ENCODE data around the gene RGS19.

RGS19 gene

DNA sequence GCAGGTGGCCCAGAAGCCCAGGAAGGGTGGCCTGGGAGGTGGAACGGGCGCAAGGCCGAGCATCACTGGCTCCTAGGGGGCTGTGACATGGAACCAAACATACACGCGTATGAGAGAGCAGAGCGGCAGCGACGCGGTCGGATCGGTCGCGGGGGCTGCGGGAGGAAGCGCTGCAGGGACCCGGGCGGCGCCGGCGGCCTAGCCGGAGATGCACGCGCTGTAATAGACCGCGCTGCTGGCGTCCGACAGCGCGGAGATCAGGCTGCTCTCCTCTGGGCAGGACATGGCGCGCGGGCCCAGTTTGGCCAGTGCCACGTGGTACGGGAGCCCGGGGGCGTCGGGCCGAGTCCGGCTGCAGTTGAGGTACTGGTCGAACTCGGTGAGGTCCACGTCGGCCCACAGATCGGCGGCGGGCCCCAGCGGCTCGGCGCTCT is 31.3 kb downstream of the RGS19 start:
- DNase-seq: peak in 2 of 3 experiments; percentile 48 to 51

DNA sequence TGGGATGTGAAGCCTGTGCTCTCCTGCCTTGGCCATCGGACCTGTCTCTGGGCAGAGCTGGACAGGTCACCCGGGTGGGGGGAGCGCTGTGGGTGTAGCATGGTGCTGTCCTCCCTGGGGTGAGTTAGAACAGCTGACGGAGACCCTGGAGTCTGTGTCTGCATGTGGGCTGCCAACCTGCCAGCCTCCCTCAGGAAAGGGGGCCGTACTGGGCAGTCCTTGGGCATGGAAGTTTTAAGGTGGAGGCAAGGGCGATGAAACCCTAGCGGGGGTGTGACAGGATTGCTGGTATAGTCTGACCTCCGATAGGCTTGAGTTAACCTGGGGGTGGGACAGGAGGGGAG is 32.3 kb downstream of the RGS19 start:
- DNase-seq: no peak

DNA sequence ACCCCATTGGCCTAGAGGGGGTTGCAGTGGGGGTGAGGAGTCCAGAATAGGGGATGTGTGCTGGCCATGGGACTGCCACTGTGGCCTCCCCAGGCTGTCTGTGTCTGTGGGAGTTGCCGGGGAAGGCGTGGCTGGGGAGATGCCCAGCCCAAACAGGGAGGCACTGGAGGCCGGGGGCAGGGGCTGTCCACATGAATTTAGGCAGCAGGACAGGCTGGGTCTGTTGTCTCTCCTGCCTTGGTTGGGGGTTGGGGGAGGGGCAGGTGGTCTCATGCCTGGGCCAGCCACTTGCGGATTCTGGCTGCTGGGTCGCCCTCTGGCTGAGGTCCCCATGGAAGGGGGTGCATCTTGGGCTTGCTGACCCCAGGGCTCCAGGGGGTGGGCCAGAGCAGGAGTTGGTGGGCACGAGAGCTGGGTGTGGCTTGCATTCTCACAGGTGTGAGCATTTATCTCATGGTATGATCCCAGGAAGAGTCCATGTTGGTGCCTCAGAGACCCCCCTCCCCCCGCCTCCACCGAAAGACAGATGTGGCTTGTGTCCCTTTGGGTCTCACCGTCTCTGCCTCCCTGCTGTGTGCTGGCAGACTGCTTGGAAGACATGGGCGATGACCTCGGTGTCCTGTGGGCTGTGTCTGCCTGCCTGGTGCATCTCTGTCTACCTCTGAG is 33.8 kb downstream of the RGS19 start:
- DNase-seq: no peak

DNA sequence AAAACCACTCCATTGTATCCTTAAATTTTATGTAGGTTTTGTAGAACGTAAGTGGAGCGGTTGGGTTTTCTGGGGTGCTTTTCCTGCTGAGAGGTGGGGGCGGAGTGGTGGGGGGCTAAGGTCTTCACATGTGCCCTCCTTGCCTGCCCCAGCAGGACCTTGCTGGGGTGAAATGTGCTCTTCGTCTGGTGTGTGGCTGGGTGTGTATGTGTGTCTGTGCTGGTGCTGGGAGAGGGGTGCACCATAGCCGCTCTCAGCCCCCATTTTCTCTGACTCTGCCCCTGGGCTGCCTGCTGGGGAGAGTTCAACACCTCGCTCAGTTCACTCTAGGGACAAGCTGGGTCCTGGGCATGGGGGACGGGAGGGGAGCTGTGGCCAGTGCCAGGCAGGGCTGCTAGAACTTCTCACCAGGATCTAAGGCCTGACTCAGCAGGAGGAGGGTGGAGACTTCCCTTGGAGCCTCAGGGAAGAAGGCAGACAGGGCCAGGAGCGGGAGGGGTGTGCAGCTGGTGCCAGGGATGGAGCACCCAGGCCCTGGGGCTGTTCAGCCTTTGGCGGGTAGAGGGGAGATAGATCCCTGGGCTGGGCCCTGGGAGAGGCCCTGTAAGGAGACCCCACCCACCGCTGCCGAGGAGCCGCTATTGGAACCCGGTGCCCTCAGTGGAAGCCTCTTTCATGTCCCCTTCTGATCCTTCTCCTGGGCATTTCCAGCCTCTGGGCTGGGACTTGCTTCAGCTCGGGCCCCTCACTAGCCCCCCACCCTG is 34.7 kb downstream of the RGS19 start:
- peak in 1 of 3 experiments; percentile 49 for DNase-seq

DNA sequence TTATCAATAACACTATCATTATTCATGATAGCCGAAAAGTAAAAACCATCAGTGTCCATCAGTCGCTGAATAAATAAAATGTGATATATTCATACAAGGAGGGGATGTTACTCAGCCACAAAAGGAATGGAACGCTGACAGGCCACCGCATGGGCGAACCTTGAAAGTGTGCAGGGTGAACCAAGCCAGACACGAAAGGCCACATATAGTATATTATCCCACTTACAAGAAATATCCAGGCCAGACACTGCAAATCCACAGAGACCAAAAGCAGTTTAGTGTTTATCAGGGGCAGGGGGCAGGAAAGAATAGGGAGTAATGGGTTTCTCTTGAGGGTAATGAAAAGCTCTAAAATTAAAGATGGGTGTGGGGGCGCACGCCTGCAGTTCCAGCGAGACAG is 35.5 kb downstream of the RGS19 start:
- no peak for DNase-seq

DNA sequence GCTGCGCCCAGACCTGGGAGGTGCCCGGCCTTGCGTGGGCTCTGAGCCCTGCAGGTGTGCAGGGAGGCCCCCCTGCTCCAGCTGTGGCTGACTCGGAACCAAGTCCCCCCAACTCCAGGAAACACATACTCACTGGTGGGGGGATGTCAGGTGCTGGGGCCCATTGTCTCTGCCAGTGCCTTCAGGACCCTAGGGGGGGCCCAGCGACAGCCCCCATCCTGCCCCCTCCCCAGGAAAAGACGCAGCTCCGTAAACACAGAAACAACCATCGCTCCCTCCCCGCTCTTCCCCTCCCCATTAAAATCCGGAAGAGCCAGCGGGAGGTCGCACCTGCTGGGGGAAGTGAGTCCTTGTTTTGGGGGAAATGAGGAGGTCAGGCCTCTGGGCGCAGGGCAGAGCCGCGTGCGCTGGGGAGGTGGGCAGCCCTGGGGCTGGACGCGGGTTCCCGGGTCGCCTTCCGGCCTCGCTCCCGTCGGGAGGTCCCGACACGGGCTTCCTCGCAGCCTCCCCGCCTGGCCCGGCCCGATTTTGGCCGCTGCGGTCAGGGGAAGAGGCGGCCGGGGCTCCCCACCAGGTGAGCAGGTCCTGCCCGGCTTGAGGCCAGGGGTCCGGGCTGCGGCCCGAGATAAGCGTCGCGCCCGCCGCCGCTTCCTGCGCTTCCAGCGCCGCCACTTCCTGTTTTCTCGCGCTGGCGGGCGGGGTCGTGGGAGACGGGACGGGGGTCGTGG is 37.1 kb downstream of the RGS19 start:
- DNase-seq: peak in 2 of 3 experiments; percentile 48 to 52

DNA sequence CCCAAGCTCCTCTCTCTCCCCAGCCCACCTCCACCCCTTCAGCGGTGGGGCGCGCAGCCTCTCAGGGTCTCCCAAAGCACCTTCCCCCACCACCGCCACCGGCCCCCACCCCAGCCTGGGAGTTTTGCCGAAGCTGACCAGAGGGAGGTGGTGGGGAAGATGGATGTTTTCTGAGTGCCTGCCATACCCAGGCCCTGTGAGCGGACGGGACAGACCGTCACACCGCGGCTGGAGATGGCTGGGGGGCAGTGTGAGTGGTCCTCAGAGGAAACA is 37.6 kb downstream of the RGS19 start:
- DNase-seq: no peak

- DNase-seq: no peak
Observed at GRCh38 chr20:64041040-64041780, 38.1 kb downstream of the RGS19 start.

DNA sequence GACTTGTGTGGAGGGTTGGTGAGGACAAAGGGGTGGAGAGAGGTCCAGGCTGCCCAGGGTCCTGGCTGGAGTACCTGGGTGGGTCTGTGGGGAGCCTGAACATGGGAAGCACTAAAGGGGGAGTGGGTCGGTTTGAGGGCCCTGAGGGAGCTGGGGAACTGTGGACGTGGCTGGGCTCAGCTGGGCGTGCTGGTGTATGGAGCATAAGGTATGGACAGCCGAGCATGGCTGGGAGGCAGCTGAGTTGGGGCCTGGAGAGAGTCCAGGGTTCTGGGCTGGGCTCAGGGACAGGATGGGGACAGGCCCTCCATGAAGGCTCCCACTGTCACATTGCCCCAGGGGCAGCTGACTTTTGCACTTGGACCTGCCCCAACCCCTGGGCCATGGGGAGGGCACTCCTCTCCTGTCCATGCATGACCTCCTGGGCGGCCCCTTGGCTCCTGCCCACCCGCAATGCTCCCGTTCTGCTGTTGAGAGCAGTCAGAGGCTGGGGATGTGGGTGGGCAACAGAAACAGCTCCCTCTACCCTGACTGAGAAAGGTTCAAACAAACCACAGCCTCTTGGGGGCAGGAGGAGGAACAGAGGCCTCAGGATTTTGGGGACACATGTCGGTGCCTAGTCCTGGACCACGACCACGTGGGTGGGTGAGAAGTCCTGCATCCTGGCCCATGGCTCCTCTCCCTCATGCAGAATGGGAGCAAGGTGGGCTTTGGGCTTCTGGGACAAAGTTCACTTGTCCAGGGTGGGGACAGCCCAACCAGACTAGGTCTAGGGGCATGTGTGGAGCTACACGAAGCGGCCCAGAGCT is 38.9 kb downstream of the RGS19 start:
- no peak for DNase-seq

- no peak for DNase-seq
Observed at GRCh38 chr20:64039293-64040160, 39.8 kb downstream of the RGS19 start.

DNA sequence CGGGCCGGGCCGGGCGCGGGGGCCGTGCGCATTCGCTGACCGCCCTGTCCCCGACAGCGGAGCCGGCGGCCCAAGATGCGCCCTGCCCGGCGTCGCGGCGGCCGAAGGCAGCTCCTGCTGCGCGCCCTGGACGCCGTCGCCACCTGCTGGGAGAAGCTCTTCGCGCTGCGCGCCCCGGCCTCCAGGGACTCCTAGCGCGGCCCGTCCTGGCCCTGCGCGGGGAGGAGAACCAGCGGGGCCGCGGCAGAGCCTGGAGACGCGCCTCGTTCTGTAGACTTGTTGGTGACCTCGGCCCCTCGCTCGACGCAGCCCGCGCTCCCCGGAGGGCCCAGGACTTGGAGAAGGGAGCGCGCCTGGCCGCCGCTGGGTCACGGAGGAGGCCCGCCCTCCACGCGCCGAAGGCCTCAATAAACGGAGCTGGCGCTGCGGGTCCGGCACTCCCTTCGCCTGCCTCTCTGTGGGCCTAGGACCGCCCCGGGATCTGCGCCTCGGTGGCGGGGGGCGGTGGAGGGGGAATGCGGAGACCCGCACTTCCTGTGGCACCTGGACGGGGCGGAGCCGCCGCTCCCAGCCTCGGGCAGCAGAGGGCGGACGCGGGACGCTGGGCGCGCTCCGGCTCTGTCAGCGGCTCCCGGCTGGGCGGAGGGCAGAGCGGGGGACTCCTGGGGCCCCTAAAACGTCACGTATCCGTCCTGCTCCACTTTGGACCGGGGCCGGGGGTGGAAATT is 40.6 kb downstream of the RGS19 start:
- DNase-seq: peak; percentile 51 to 89 (median 83)

GRCh38 chr20:64038224-64038564 is 41.1 kb downstream of the RGS19 start:
- DNase-seq: peak; percentile 37 to 89 (median 78)

GRCh38 chr20:64037498-64038213 is 41.7 kb downstream of the RGS19 start:
- DNase-seq: peak in 1 of 3 experiments; percentile 60

DNA sequence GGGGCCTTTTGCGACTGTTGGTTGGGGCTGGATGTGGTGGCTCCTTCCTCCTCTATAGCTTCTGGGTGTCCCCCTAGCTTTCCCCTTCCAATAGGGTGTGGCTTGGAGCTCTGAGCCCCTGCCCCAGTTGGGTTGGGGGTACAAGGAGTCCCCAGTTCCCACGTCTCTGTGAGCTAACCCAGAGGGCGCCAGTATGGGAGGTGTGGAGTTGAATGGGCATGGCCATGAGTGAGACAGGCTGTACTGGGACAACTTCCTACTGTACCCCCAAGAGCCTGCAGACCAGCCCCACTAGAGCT is 42.2 kb downstream of the RGS19 start:
- DNase-seq: no peak

- no peak for DNase-seq
Observed at GRCh38 chr20:64036346-64037198, 42.7 kb downstream of the RGS19 start.

DNA sequence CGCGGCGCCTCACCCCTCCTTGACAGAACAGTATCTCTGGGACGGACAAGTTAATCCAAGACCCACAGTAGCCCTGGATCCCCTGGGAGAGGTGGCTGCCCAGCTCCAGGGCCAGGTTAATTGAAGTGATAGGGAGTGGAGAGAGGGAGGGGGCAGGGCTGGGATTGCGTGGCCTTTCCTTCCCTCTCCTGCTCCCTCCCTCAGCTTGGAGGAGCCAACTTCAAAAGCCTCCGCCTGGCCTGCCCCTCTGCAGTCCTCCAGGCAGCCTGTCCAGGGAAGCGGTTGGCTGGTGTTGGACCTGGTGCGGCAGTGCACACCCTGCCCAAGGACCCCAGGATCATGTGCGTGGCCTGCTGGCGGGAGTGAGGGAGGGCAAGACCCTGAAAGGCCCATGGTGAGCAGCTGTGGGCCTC is 43.4 kb downstream of the RGS19 start, which contains the start of gene C20orf204:
C20orf204 (plus strand) TSS at position 250 of the 413 bp plus-strand sequence; CDS start at position 392, 142 bp downstream.
- no peak for DNase-seq

DNA sequence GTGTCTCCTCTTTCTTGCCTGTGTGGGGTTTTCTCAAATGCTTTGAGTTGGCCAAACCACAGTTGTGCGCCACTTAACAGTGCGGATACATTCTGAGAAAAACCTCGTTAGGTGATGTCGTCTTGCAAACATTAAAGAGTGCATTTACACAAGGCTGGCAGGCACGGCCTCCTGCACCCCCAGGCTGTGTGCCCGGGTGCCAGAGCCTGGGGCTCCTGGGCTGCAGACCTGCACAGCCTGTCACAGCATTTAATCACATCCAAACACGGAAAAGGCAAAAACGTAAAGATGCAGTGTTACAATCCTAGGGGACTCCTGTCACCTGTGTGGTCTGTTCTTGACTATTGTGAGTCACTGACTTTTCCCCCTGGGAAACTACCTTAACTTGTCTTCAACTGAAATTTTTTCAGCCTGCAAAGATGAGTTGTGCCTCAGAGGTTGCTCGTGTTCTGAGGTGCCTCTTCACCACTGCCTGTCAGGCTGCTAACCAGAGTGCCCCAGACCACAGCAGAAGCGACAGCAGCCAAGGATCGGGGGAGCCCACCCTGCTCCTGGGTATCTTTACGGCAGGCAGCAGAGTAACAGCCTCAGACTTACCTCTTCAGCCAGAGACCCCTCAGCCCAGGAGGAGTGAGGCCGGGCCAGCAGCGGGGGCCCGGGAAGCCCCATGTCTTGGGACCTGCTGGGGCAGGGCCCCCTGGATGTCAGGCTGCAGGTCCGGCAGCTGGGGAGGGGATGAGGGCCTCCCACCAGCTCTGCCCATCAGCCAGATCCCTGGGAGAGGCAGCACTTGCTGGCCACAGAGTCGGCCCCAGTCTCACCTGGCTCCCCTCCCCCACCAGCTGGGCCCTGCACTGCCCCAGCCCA is 44.0 kb downstream of the RGS19 start:
- no peak for DNase-seq

DNA sequence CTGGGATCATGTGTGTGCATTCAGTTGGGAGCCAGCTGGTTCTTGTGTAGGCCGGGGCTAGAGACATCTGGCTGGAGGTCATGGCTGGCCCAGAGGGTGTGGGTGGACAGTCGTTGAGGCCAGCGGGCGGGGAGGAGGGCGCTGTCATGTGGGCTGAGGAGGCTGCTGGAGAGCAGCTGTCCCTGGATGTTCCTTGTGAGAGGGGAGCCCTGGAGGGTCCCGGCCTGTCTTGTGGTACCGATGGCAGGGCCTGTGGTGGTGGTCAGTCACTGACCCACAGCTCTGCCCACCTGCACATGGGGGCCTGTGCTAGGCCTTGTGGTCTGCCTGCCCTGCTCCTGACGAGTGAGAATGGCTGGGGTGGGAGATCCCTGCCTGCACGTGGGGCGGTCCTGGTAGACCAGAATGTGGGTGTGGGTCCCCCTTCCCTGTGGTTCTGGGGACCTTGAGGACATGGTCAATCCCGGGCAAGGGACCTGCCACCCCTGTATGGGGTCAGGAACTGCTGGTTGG is 45.3 kb downstream of the RGS19 start:
- DNase-seq: no peak

All from NCI-H1417 (cell line).